Measurements from ENCODE around the gene HOXA4. TPM values are rescaled to one million over a fixed set of nuclear protein-coding genes. Genes with fewer than 3 reads are reported as not detected.
A peak's percentile ranks its signal among the peaks of the same experiment; 100 is the strongest.

Gene HOXA4
- polyA plus RNA-seq, 3 donors, result 0.48 TPM; not detected in 2

DNA sequence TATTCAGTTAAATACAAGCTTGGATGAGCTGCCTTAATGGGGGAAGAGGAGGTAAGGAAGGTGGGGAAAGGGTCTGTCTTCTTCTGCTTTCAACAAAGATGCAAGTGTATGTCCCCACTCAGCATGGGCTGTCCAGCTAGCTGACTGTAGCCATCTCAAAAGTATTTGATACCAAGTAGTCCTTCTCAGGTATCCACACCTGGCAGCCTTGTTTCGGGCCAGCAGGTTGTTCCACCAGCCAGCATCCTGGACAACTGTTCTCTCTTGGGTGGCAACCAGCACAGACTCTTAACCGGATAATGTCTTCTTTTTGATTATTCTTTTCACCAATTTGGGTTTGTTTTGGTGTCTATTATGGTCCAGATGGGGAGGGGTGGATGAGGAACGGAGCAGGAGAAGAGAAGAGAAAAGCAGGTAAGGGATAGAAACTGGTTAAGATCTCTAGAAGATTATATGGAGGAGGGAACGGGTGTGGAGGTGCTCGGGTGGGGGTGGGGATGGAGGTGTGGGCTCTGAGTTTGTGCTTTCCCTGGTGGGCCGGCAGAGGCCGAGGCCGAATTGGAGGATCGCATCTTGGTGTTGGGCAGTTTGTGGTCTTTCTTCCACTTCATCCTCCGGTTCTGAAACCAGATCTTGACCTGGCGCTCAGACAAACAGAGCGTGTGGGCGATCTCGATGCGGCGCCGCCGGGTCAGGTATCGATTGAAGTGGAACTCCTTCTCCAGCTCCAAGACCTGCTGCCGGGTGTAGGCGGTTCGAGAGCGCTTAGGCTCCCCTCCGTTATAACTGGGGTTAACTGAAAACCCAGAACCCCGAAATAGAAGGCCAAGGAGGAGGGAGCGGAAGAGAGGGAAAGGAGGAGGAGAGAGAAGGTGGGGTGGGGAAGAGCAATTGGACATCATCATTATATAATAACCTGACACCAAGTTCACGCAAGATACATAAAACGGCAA lies 1.5 kb downstream of the HOXA4 start:
- Histone ChIP-seq H3K4me1 (ENCODE audit: control insufficient read depth in 1 of 2, insufficient read depth in 2 of 2, low read length in 2 of 2) (peaks cover 0 to 8% of the 10 kb centered on the region in 2 donors), H3K9ac (ENCODE audit: insufficient read depth, low read length, poor library complexity, severe bottlenecking) (no peak overlapping the region), H3K9me3 (replicated peaks in 1 of 2; ENCODE audit: control insufficient read depth in 1 of 2, insufficient read depth in 1 of 2, low read length in 2 of 2) (no peaks in the 10 kb centered on the region), H3K79me2 (ENCODE audit: insufficient read depth, low read length) (no peaks in the 10 kb centered on the region), H4K20me1 (ENCODE audit: insufficient read depth, low read length) (no peaks in the 10 kb centered on the region), H3K27me3 (ENCODE audit: control insufficient read depth in 2 of 2, insufficient read depth in 2 of 2, low read length in 2 of 2) (no peaks in the 10 kb centered on the region), H2AFZ (ENCODE audit: insufficient read depth, low read depth, low read length, poor library complexity, severe bottlenecking) (no peak overlapping the region), H3K27ac (ENCODE audit: low read depth in 1 of 2, low read length in 2 of 2) (no peak overlapping the region), H3K4me2 (replicated peaks; ENCODE audit: extremely low read depth, low read length, poor library complexity, severe bottlenecking) (no peak overlapping the region), H3K36me3 (replicated peaks in 1 of 2; ENCODE audit: control insufficient read depth in 1 of 2, insufficient read depth in 2 of 2, low read length in 2 of 2) (no peaks in the 10 kb centered on the region), H3K4me3 (replicated peaks in 1 of 3; ENCODE audit: low read depth in 2 of 3, low read length in 3 of 3) (no peak overlapping the region)
- peak overlapping the region in 1 of 7 donors; percentile 35 for H3K27ac Mint-ChIP-seq
- H3K4me3 Mint-ChIP-seq, result peak overlapping the region; percentile 0 to 27
- peaks cover 4 to 10% (median 5%) of the 10 kb centered on the region in 3 donors for H3K27me3 Mint-ChIP-seq (ENCODE audit: low read depth in 3 of 3)
- peaks cover 9% of the 10 kb centered on the region for H3K4me1 Mint-ChIP-seq
- 96% methylated on average over 14 of the region's 28 CpGs for WGBS (ENCODE audit: insufficient coverage)
- TF ChIP-seq, protein P1, sequence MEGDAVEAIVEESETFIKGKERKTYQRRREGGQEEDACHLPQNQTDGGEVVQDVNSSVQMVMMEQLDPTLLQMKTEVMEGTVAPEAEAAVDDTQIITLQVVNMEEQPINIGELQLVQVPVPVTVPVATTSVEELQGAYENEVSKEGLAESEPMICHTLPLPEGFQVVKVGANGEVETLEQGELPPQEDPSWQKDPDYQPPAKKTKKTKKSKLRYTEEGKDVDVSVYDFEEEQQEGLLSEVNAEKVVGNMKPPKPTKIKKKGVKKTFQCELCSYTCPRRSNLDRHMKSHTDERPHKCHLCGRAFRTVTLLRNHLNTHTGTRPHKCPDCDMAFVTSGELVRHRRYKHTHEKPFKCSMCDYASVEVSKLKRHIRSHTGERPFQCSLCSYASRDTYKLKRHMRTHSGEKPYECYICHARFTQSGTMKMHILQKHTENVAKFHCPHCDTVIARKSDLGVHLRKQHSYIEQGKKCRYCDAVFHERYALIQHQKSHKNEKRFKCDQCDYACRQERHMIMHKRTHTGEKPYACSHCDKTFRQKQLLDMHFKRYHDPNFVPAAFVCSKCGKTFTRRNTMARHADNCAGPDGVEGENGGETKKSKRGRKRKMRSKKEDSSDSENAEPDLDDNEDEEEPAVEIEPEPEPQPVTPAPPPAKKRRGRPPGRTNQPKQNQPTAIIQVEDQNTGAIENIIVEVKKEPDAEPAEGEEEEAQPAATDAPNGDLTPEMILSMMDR (IDR thresholded peaks at IDR 0.05), result no peak
- H3K36me3 Mint-ChIP-seq, result peaks cover 0 to 2% of the 10 kb centered on the region in 2 donors
- intact Hi-C loops (cut with micrococcal nuclease), result no loop called here
- DNase-seq, result no peak
- H3K9me3 Mint-ChIP-seq, result peaks cover 0 to 9% (median 0%) of the 10 kb centered on the region in 7 donors

DNA sequence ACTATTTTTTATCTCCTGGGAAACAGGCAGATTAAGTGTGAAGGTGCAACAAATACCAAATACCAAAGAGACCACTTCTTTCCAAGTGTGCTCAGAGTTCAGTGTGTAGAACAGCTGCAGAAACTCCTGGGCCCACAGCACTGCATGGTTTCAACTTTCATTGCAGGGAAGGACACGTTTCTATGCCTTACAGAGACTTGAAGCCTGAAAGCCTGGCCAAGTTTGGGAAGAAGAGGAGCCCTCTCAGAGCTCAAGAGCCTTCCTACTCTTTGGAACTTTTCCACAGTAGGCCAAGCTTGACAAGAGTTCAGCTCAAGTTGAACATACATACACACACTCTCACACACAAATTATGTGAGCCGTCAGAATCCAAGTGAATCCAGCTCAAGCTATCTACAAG lies 2.5 kb downstream of the HOXA4 start:
- Mint-ChIP-seq H3K27me3 (ENCODE audit: low read depth in 3 of 3) (peaks cover 3 to 10% (median 4%) of the 10 kb centered on the region in 3 donors), H3K4me3 (no peak overlapping the region), H3K9me3 (peaks cover 0 to 6% (median 0%) of the 10 kb centered on the region in 7 donors), H3K4me1 (peaks cover 8% of the 10 kb centered on the region), H3K36me3 (peaks cover 0 to 2% of the 10 kb centered on the region in 2 donors), H3K27ac (no peak overlapping the region)
- Histone ChIP-seq H2AFZ (ENCODE audit: insufficient read depth, low read depth, low read length, poor library complexity, severe bottlenecking) (no peak overlapping the region), H3K27ac (ENCODE audit: low read depth in 1 of 2, low read length in 2 of 2) (no peak overlapping the region), H4K20me1 (ENCODE audit: insufficient read depth, low read length) (no peaks in the 10 kb centered on the region), H3K9ac (ENCODE audit: insufficient read depth, low read length, poor library complexity, severe bottlenecking) (no peak overlapping the region), H3K27me3 (ENCODE audit: control insufficient read depth in 2 of 2, insufficient read depth in 2 of 2, low read length in 2 of 2) (no peaks in the 10 kb centered on the region), H3K4me2 (replicated peaks; ENCODE audit: extremely low read depth, low read length, poor library complexity, severe bottlenecking) (no peak overlapping the region), H3K36me3 (replicated peaks in 1 of 2; ENCODE audit: control insufficient read depth in 1 of 2, insufficient read depth in 2 of 2, low read length in 2 of 2) (no peaks in the 10 kb centered on the region), H3K79me2 (ENCODE audit: insufficient read depth, low read length) (no peaks in the 10 kb centered on the region), H3K4me1 (ENCODE audit: control insufficient read depth in 1 of 2, insufficient read depth in 2 of 2, low read length in 2 of 2) (peaks cover 0 to 7% of the 10 kb centered on the region in 2 donors), H3K9me3 (replicated peaks in 1 of 2; ENCODE audit: control insufficient read depth in 1 of 2, insufficient read depth in 1 of 2, low read length in 2 of 2) (no peaks in the 10 kb centered on the region), H3K4me3 (replicated peaks in 1 of 3; ENCODE audit: low read depth in 2 of 3, low read length in 3 of 3) (no peak overlapping the region)
- DNase-seq, result no peak
- WGBS (ENCODE audit: insufficient coverage), result 83% methylated on average over 1 of the region's 2 CpGs
- intact Hi-C loops (cut with micrococcal nuclease), result no loop called here
- TF ChIP-seq, protein P1 (IDR thresholded peaks at IDR 0.05), result no peak
